HepG2 (cell line): ENCODE measurements around the gene RNF5. TPM values are rescaled to one million over a fixed set of nuclear protein-coding genes. Genes with fewer than 3 reads are reported as not detected.
A peak's percentile ranks its signal among the peaks of the same experiment; 100 is the strongest.

Experiments used
- ATRX ChIP-seq: sonication (generic); formaldehyde crosslinking; IDR thresholded peaks from 2 replicates; pipeline ENCODE4 v1.4.0; 2020; ENCODE audit warnings: missing genetic modification reagents, borderline replicate concordance
- CEBPG ChIP-seq: IDR thresholded peaks from 2 replicates; pipeline ENCODE4 v1.6.1; 2016
- CREB1 ChIP-seq, 2 experiments: fragments of 450-650 bp in 1 of 2; IDR thresholded peaks; 2 replicates each; pipeline ENCODE4 v1.6.1; 2016 to 2017; ENCODE audit warnings: control low read depth in 1 of 2, mild to moderate bottlenecking in 1 of 2, missing compliant biosample characterization in 1 of 2, missing genetic modification characterization in 1 of 2
- KDM5B ChIP-seq: sonication (generic); formaldehyde crosslinking; IDR thresholded peaks from 2 replicates; pipeline ENCODE4 v1.4.0; 2020; ENCODE audit warnings: missing genetic modification reagents, mild to moderate bottlenecking, borderline replicate concordance
- ONECUT2 ChIP-seq: sonication (generic); formaldehyde crosslinking; IDR thresholded peaks from 2 replicates; pipeline ENCODE4 v1.4.0; 2020; ENCODE audit warnings: missing genetic modification reagents
- PRPF4 ChIP-seq: fragments of 200-400 bp; formaldehyde crosslinking; IDR thresholded peaks from 2 replicates; pipeline ENCODE4 v1.6.1; 2016; ENCODE audit warnings: low read length, low read depth; ENCODE audit not compliant: poor library complexity, severe bottlenecking
- ZFP36 ChIP-seq: fragments of 150-350 bp; IDR thresholded peaks from 2 replicates; pipeline ENCODE4 v1.6.1; 2018; ENCODE audit warnings: borderline replicate concordance, low read length, low read depth; ENCODE audit not compliant: partially characterized antibody
- ZNF124 ChIP-seq: sonication (generic); formaldehyde crosslinking; IDR thresholded peaks from 2 replicates; pipeline ENCODE4 v1.4.0; 2020; ENCODE audit warnings: missing genetic modification reagents
- ZNF350 ChIP-seq: sonication (generic); formaldehyde crosslinking; IDR thresholded peaks from 2 replicates; pipeline ENCODE4 v1.4.0; 2020; ENCODE audit warnings: mild to moderate bottlenecking, low read depth, missing genetic modification reagents, borderline replicate concordance
- ZNF746 ChIP-seq: sonication (generic); formaldehyde crosslinking; IDR thresholded peaks from 2 replicates; pipeline ENCODE4 v1.8.0; 2022; ENCODE audit warnings: mild to moderate bottlenecking, missing genetic modification reagents
- polyA plus RNA-seq, 8 experiments: library from polyadenylated mRNA; depleted of rRNA in 3 of 8; stranded (reverse) in 7 of 8; unstranded in 1 of 8; fragments of >200 nt; fragmentation: Illumina TruSeq in 4 of 8; extraction: Trizol in 4 of 8; gene quantifications; 2 replicates each; pipeline versions ENCODE4 v1.2.1 to v1.2.3, GENCODE V29; 2011 to 2016; ENCODE audit warnings: low read depth in 4 of 8, missing spikeins in 1 of 8, mixed read lengths in 1 of 8; ENCODE audit not compliant: insufficient read depth in 1 of 8
- total RNA-seq, 5 experiments: library from RNA; depleted of rRNA; stranded (reverse); fragments of >200 nt; fragmentation: Illumina TruSeq; extraction: Trizol; gene quantifications; 2 replicates each; pipeline ENCODE4 v1.2.3, GENCODE V29; 2016; ENCODE audit warnings: low read depth in 1 of 5
- TF ChIP-seq, protein P1 (sequence below): sonication (generic); formaldehyde crosslinking; IDR thresholded peaks from 2 replicates; pipeline ENCODE4 v1.5.1; 2020; ENCODE audit warnings: missing genetic modification reagents, mild to moderate bottlenecking, borderline replicate concordance
- TF ChIP-seq, protein P2 (sequence below): sonication (generic); formaldehyde crosslinking; IDR thresholded peaks from 2 replicates; pipeline ENCODE4 v1.8.0; 2022; ENCODE audit warnings: low read depth, missing genetic modification reagents
- TF ChIP-seq, protein P3 (sequence below): sonication (generic); formaldehyde crosslinking; IDR thresholded peaks from 2 replicates; pipeline ENCODE4 v1.5.1; 2020; ENCODE audit warnings: mild to moderate bottlenecking, missing genetic modification reagents, borderline replicate concordance
- TF ChIP-seq, protein P4 (sequence below): sonication (generic); formaldehyde crosslinking; IDR thresholded peaks from 2 replicates; pipeline ENCODE4 v1.4.0; 2020; ENCODE audit warnings: missing genetic modification reagents
- TF ChIP-seq, protein P5 (sequence below): sonication (generic); formaldehyde crosslinking; IDR thresholded peaks from 2 replicates; pipeline ENCODE4 v1.5.1; 2020; ENCODE audit warnings: missing genetic modification reagents, mild to moderate bottlenecking, borderline replicate concordance

The RNF5 gene
- total and polyA plus RNA-seq, 2 of the 13 experiments (the other 11 are each of a cell fraction or from before 2014, with no cell fraction given), result 98.0 to 131 TPM

DNA sequence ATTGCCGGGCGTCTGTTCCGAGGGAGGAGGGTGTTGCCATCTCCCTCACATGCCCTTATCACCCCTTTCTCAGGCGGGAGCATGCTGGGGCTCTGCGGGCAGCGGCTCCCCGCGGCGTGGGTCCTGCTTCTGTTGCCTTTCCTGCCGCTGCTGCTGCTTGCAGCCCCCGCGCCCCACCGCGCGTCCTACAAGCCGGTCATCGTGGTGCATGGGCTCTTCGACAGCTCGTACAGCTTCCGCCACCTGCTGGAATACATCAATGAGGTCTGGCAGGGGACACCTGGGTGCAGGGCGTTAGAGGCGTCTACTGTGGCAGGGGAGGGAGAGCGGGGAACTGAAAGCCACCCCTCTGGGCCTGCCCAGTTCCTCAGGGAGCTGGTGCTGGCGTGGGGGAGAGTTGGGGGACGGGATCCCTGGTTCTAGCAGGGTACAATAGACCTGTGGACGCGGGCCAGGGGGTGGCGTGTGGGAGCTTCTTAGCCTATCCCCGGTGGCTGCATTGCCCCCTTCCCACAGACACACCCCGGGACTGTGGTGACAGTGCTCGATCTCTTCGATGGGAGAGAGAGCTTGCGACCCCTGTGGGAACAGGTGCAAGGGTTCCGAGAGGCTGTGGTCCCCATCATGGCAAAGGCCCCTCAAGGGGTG, 23.6 kb upstream of the RNF5 start (continued):
- TF ChIP-seq, protein P1, sequence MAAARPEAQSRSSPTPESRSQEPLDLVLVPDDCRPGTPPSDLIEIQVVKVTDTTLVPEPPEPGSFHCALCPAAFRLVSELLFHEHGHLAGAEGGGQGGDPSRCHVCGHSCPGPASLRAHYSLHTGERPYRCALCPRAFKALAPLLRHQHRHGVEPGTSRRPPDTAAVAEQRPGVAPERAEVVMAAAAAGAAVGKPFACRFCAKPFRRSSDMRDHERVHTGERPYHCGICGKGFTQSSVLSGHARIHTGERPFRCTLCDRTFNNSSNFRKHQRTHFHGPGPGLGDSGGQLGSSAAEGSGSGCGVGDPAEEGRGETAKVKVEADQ (CRISPR knock-in tag), result no peak
- TF ChIP-seq, protein P2, sequence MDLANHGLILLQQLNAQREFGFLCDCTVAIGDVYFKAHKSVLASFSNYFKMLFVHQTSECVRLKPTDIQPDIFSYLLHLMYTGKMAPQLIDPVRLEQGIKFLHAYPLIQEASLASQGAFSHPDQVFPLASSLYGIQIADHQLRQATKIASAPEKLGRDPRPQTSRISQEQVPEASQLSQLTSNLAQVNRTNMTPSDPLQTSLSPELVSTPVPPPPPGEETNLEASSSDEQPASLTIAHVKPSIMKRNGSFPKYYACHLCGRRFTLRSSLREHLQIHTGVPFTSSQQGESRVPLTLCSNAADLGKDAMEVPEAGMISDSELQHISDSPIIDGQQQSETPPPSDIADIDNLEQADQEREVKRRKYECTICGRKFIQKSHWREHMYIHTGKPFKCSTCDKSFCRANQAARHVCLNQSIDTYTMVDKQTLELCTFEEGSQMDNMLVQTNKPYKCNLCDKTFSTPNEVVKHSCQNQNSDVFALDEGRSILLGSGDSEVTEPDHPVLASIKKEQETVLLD, result peak; percentile 34; the same call in 1 of the 2 replicates
- TF ChIP-seq ZNF350 (CRISPR knock-in tag), result peak; percentile 71; the same call in 1 of the 2 replicates
- TF ChIP-seq, protein P3, sequence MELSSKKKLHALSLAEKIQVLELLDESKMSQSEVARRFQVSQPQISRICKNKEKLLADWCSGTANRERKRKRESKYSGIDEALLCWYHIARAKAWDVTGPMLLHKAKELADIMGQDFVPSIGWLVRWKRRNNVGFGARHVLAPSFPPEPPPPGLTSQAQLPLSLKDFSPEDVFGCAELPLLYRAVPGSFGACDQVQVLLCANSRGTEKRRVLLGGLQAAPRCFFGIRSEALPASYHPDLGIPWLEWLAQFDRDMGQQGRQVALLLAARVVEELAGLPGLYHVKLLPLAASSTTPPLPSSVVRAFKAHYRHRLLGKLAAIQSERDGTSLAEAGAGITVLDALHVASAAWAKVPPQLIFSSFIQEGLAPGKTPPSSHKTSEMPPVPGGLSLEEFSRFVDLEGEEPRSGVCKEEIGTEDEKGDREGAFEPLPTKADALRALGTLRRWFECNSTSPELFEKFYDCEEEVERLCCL (CRISPR knock-in tag), result peak; percentile 89; the same call in 1 of the 2 replicates
- TF ChIP-seq, protein P4, sequence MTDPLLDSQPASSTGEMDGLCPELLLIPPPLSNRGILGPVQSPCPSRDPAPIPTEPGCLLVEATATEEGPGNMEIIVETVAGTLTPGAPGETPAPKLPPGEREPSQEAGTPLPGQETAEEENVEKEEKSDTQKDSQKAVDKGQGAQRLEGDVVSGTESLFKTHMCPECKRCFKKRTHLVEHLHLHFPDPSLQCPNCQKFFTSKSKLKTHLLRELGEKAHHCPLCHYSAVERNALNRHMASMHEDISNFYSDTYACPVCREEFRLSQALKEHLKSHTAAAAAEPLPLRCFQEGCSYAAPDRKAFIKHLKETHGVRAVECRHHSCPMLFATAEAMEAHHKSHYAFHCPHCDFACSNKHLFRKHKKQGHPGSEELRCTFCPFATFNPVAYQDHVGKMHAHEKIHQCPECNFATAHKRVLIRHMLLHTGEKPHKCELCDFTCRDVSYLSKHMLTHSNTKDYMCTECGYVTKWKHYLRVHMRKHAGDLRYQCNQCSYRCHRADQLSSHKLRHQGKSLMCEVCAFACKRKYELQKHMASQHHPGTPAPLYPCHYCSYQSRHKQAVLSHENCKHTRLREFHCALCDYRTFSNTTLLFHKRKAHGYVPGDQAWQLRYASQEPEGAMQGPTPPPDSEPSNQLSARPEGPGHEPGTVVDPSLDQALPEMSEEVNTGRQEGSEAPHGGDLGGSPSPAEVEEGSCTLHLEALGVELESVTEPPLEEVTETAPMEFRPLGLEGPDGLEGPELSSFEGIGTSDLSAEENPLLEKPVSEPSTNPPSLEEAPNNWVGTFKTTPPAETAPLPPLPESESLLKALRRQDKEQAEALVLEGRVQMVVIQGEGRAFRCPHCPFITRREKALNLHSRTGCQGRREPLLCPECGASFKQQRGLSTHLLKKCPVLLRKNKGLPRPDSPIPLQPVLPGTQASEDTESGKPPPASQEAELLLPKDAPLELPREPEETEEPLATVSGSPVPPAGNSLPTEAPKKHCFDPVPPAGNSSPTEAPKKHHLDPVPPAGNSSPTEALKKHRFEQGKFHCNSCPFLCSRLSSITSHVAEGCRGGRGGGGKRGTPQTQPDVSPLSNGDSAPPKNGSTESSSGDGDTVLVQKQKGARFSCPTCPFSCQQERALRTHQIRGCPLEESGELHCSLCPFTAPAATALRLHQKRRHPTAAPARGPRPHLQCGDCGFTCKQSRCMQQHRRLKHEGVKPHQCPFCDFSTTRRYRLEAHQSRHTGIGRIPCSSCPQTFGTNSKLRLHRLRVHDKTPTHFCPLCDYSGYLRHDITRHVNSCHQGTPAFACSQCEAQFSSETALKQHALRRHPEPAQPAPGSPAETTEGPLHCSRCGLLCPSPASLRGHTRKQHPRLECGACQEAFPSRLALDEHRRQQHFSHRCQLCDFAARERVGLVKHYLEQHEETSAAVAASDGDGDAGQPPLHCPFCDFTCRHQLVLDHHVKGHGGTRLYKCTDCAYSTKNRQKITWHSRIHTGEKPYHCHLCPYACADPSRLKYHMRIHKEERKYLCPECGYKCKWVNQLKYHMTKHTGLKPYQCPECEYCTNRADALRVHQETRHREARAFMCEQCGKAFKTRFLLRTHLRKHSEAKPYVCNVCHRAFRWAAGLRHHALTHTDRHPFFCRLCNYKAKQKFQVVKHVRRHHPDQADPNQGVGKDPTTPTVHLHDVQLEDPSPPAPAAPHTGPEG (CRISPR knock-in tag), result no peak
- TF ChIP-seq ATRX (CRISPR knock-in tag), result no peak
- no peak for TF ChIP-seq CREB1 (IDR thresholded peaks at IDR 0.05)
- TF ChIP-seq CREB1 (CRISPR knock-in tag; IDR thresholded peaks at IDR 0.05), result no peak
- no peak for TF ChIP-seq ZFP36
- no peak for TF ChIP-seq ZNF746 (CRISPR knock-in tag)
- peak; percentile 25; the same call in 1 of the 2 replicates for TF ChIP-seq ONECUT2
- TF ChIP-seq ZNF124 (CRISPR knock-in tag), result 0 out of 2 replicates have a peak, but pooled peaks have one; percentile 22
- TF ChIP-seq, protein P5, sequence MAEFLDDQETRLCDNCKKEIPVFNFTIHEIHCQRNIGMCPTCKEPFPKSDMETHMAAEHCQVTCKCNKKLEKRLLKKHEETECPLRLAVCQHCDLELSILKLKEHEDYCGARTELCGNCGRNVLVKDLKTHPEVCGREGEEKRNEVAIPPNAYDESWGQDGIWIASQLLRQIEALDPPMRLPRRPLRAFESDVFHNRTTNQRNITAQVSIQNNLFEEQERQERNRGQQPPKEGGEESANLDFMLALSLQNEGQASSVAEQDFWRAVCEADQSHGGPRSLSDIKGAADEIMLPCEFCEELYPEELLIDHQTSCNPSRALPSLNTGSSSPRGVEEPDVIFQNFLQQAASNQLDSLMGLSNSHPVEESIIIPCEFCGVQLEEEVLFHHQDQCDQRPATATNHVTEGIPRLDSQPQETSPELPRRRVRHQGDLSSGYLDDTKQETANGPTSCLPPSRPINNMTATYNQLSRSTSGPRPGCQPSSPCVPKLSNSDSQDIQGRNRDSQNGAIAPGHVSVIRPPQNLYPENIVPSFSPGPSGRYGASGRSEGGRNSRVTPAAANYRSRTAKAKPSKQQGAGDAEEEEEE, result no peak; the same call in 1 of the 2 replicates
- peak; percentile 62; the same call in 1 of the 2 replicates for TF ChIP-seq KDM5B
- no peak for TF ChIP-seq PRPF4
- TF ChIP-seq CEBPG, result peak; percentile 34; the same call in 1 of the 2 replicates
